ENCODE data around the gene ALG9.
A peak's percentile ranks its signal among the peaks of the same experiment; 100 is the strongest.

Gene ALG9

DNA sequence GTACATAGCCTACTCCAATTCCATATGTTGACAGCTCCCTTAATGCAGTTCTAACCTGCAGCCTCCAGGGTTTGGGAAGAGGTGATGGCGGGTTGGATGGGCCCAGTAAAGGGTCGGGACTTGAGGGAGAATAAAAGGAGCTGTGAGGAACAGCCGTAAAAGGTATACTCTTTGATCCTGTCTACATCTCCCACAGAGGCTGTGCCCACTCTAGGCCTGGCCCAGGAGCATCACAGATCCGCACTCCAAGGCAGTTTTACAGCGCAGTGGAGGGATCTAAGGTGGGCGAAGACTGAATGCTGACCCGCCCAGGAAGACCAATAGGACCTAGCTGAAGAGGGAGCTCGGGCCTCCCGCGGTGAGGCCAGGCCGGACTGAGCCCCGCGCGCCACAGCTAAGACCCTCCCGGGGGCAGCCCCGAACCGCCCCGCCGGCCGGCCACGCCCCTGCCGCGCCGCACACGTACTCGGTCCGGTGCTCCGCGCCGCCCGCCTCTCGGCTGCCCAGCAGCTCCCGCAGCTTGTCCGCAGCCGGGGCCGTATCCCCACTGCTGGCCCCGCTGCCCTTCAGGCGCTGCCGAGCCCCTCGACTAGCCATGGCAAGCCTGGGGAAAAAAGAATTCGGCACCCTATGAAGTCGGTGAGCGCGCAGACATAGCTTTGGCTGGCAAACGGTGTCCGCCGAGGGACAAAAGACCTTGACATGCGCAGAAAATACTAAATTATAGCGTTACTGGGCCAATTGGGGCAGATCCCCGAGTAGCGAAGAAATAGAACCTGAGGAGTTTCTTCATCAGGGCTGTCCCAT lies at the start of gene ALG9 (continued):
- TF ChIP-seq, protein P1, sequence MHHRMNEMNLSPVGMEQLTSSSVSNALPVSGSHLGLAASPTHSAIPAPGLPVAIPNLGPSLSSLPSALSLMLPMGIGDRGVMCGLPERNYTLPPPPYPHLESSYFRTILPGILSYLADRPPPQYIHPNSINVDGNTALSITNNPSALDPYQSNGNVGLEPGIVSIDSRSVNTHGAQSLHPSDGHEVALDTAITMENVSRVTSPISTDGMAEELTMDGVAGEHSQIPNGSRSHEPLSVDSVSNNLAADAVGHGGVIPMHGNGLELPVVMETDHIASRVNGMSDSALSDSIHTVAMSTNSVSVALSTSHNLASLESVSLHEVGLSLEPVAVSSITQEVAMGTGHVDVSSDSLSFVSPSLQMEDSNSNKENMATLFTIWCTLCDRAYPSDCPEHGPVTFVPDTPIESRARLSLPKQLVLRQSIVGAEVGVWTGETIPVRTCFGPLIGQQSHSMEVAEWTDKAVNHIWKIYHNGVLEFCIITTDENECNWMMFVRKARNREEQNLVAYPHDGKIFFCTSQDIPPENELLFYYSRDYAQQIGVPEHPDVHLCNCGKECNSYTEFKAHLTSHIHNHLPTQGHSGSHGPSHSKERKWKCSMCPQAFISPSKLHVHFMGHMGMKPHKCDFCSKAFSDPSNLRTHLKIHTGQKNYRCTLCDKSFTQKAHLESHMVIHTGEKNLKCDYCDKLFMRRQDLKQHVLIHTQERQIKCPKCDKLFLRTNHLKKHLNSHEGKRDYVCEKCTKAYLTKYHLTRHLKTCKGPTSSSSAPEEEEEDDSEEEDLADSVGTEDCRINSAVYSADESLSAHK (tag by site-specific recombination; IDR thresholded peaks at IDR 0.05): no peak
- TF ChIP-seq ZNF707 (tag by site-specific recombination; IDR thresholded peaks at IDR 0.05) (no peak), SP3 (tag by site-specific recombination; IDR thresholded peaks at IDR 0.05) (peak; percentile 70), REPIN1 (tag by site-specific recombination; IDR thresholded peaks at IDR 0.05; ENCODE audit: low read depth) (no peak), OVOL3 (tag by site-specific recombination; IDR thresholded peaks at IDR 0.05) (no peak), FEZF1 (tag by site-specific recombination; IDR thresholded peaks at IDR 0.05) (no peak), ZEB2 (tag by site-specific recombination; IDR thresholded peaks at IDR 0.05) (0 out of 2 replicates have a peak, but pooled peaks have one; percentile 35), ZNF121 (tag by site-specific recombination; IDR thresholded peaks at IDR 0.05) (no peak), SETDB1 (IDR thresholded peaks at IDR 0.05; ENCODE audit: insufficient read length, low read length) (no peak), ZNF37A (tag by site-specific recombination; IDR thresholded peaks at IDR 0.05) (no peak), ZNF600 (tag by site-specific recombination; IDR thresholded peaks at IDR 0.05) (peak; percentile 68), GLI4 (tag by site-specific recombination; IDR thresholded peaks at IDR 0.05) (no peak), ZNF155 (tag by site-specific recombination; IDR thresholded peaks at IDR 0.05) (no peak), GLI2 (tag by site-specific recombination; IDR thresholded peaks at IDR 0.05; ENCODE audit: borderline replicate concordance, low read depth) (no peak), ZNF664 (tag by site-specific recombination; IDR thresholded peaks at IDR 0.05) (no peak), WT1 (tag by site-specific recombination; IDR thresholded peaks at IDR 0.05) (no peak), ZNF521 (tag by site-specific recombination; IDR thresholded peaks at IDR 0.05) (no peak), ZIC2 (tag by site-specific recombination; IDR thresholded peaks at IDR 0.05) (no peak), ZNF16 (tag by site-specific recombination; IDR thresholded peaks at IDR 0.05; ENCODE audit: low read depth) (no peak), RBAK (tag by site-specific recombination; IDR thresholded peaks at IDR 0.05) (no peak), ZNF202 (tag by site-specific recombination; IDR thresholded peaks at IDR 0.05; ENCODE audit: borderline replicate concordance) (no peak)
- TF ChIP-seq, protein P2, sequence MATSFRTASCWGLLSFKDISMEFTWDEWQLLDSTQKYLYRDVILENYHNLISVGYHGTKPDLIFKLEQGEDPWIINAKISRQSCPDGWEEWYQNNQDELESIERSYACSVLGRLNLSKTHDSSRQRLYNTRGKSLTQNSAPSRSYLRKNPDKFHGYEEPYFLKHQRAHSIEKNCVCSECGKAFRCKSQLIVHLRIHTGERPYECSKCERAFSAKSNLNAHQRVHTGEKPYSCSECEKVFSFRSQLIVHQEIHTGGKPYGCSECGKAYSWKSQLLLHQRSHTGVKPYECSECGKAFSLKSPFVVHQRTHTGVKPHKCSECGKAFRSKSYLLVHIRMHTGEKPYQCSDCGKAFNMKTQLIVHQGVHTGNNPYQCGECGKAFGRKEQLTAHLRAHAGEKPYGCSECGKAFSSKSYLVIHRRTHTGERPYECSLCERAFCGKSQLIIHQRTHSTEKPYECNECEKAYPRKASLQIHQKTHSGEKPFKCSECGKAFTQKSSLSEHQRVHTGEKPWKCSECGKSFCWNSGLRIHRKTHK (tag by site-specific recombination; IDR thresholded peaks at IDR 0.05): no peak
- TF ChIP-seq, protein P3, sequence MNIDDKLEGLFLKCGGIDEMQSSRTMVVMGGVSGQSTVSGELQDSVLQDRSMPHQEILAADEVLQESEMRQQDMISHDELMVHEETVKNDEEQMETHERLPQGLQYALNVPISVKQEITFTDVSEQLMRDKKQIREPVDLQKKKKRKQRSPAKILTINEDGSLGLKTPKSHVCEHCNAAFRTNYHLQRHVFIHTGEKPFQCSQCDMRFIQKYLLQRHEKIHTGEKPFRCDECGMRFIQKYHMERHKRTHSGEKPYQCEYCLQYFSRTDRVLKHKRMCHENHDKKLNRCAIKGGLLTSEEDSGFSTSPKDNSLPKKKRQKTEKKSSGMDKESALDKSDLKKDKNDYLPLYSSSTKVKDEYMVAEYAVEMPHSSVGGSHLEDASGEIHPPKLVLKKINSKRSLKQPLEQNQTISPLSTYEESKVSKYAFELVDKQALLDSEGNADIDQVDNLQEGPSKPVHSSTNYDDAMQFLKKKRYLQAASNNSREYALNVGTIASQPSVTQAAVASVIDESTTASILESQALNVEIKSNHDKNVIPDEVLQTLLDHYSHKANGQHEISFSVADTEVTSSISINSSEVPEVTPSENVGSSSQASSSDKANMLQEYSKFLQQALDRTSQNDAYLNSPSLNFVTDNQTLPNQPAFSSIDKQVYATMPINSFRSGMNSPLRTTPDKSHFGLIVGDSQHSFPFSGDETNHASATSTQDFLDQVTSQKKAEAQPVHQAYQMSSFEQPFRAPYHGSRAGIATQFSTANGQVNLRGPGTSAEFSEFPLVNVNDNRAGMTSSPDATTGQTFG (tag by site-specific recombination; IDR thresholded peaks at IDR 0.05; ENCODE audit: borderline replicate concordance): no peak
- TF ChIP-seq, protein P4, sequence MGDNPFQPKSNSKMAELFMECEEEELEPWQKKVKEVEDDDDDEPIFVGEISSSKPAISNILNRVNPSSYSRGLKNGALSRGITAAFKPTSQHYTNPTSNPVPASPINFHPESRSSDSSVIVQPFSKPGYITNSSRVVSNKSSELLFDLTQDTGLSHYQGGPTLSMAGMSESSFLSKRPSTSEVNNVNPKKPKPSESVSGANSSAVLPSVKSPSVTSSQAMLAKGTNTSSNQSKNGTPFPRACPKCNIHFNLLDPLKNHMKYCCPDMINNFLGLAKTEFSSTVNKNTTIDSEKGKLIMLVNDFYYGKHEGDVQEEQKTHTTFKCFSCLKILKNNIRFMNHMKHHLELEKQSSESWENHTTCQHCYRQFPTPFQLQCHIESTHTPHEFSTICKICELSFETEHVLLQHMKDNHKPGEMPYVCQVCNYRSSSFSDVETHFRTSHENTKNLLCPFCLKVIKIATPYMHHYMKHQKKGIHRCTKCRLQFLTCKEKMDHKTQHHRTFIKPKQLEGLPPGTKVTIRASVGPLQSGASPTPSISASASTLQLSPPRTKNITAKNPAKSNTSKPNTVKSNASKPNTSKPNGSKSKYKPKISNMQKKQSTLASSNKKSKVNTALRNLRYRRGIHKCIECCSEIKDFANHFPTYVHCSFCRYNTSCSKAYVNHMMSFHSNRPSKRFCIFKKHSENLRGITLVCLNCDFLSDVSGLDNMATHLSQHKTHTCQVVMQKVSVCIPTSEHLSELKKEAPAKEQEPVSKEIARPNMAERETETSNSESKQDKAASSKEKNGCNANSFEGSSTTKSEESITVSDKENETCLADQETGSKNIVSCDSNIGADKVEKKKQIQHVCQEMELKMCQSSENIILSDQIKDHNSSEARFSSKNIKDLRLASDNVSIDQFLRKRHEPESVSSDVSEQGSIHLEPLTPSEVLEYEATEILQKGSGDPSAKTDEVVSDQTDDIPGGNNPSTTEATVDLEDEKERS (tag by site-specific recombination; IDR thresholded peaks at IDR 0.05): no peak
- TF ChIP-seq, protein P5, sequence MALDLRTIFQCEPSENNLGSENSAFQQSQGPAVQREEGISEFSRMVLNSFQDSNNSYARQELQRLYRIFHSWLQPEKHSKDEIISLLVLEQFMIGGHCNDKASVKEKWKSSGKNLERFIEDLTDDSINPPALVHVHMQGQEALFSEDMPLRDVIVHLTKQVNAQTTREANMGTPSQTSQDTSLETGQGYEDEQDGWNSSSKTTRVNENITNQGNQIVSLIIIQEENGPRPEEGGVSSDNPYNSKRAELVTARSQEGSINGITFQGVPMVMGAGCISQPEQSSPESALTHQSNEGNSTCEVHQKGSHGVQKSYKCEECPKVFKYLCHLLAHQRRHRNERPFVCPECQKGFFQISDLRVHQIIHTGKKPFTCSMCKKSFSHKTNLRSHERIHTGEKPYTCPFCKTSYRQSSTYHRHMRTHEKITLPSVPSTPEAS (tag by site-specific recombination; IDR thresholded peaks at IDR 0.05): no peak
- TF ChIP-seq, protein P6, sequence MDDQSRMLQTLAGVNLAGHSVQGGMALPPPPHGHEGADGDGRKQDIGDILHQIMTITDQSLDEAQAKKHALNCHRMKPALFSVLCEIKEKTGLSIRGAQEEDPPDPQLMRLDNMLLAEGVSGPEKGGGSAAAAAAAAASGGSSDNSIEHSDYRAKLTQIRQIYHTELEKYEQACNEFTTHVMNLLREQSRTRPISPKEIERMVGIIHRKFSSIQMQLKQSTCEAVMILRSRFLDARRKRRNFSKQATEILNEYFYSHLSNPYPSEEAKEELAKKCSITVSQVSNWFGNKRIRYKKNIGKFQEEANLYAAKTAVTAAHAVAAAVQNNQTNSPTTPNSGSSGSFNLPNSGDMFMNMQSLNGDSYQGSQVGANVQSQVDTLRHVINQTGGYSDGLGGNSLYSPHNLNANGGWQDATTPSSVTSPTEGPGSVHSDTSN (CRISPR knock-in tag; IDR thresholded peaks at IDR 0.05): peak; percentile 78
- TF ChIP-seq, protein P7, sequence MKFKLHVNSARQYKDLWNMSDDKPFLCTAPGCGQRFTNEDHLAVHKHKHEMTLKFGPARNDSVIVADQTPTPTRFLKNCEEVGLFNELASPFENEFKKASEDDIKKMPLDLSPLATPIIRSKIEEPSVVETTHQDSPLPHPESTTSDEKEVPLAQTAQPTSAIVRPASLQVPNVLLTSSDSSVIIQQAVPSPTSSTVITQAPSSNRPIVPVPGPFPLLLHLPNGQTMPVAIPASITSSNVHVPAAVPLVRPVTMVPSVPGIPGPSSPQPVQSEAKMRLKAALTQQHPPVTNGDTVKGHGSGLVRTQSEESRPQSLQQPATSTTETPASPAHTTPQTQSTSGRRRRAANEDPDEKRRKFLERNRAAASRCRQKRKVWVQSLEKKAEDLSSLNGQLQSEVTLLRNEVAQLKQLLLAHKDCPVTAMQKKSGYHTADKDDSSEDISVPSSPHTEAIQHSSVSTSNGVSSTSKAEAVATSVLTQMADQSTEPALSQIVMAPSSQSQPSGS (tag by site-specific recombination; IDR thresholded peaks at IDR 0.05; ENCODE audit: low read depth): no peak

Measured in HEK293 (cell line).